ENCODE measurements around the gene UBE2V1. TPM values are rescaled to one million over a fixed set of nuclear protein-coding genes. Genes with fewer than 3 reads are reported as not detected.
A peak's percentile ranks its signal among the peaks of the same experiment; 100 is the strongest.

UBE2V1 gene
- total and polyA plus RNA-seq, 2 of the 13 experiments (the other 11 are each of a cell fraction or from before 2014, with no cell fraction given): 81.3 to 132 TPM

- 0 out of 2 replicates have a peak, but pooled peaks have one; percentile 25 for TF ChIP-seq HNF4A (CRISPR knock-in tag; IDR thresholded peaks at IDR 0.05)
- TF ChIP-seq SP1 (IDR thresholded peaks at IDR 0.05): no peak
- 0 out of 2 replicates have a peak, but pooled peaks have one; percentile 22 for TF ChIP-seq SP1 (CRISPR knock-in tag; IDR thresholded peaks at IDR 0.05)
- TF ChIP-seq ZNF670 (CRISPR knock-in tag; IDR thresholded peaks at IDR 0.05; ENCODE audit: borderline replicate concordance): no peak
- TF ChIP-seq PAWR (CRISPR knock-in tag; IDR thresholded peaks at IDR 0.05; ENCODE audit: borderline replicate concordance): no peak
- no peak for TF ChIP-seq IRX3 (CRISPR knock-in tag; IDR thresholded peaks at IDR 0.05; ENCODE audit: borderline replicate concordance, low read depth)
- 0 out of 2 replicates have a peak, but pooled peaks have one; percentile 38 for TF ChIP-seq TCF7 (IDR thresholded peaks at IDR 0.05; ENCODE audit: low read depth)
- no peak for TF ChIP-seq EED (CRISPR knock-in tag; IDR thresholded peaks at IDR 0.05)
- no peak for TF ChIP-seq ZBTB20 (CRISPR knock-in tag; IDR thresholded peaks at IDR 0.05; ENCODE audit: borderline replicate concordance, low read depth)
- no peak; the same call in 1 of the 2 replicates for TF ChIP-seq ZNF605 (CRISPR knock-in tag; IDR thresholded peaks at IDR 0.05)
- 0 out of 2 replicates have a peak, but pooled peaks have one; percentile 45 for TF ChIP-seq MTERF4 (CRISPR knock-in tag; IDR thresholded peaks at IDR 0.05)
- TF ChIP-seq ZNF280D (CRISPR knock-in tag; IDR thresholded peaks at IDR 0.05): no peak
- TF ChIP-seq RARG (CRISPR knock-in tag; IDR thresholded peaks at IDR 0.05; ENCODE audit: low read depth): no peak
- TF ChIP-seq CENPBD1 (CRISPR knock-in tag; IDR thresholded peaks at IDR 0.05; ENCODE audit: borderline replicate concordance, low read depth): no peak
- TF ChIP-seq MEIS1 (CRISPR knock-in tag; IDR thresholded peaks at IDR 0.05; ENCODE audit: borderline replicate concordance): 0 out of 2 replicates have a peak, but pooled peaks have one; percentile 41
- no peak for TF ChIP-seq ZKSCAN5 (CRISPR knock-in tag; IDR thresholded peaks at IDR 0.05)
- no peak for TF ChIP-seq TEAD2 (CRISPR knock-in tag; IDR thresholded peaks at IDR 0.05)
- TF ChIP-seq JUND (CRISPR knock-in tag; IDR thresholded peaks at IDR 0.05): no peak
- no peak for TF ChIP-seq THRA (CRISPR knock-in tag; IDR thresholded peaks at IDR 0.05; ENCODE audit: borderline replicate concordance)
- peak; percentile 90 for TF ChIP-seq ZNF710 (CRISPR knock-in tag; IDR thresholded peaks at IDR 0.05; ENCODE audit: borderline replicate concordance)
- no peak for TF ChIP-seq GABPA (IDR thresholded peaks at IDR 0.05; ENCODE audit: low read depth, low read length)
- TF ChIP-seq GABPA (CRISPR knock-in tag; IDR thresholded peaks at IDR 0.05; ENCODE audit: low read depth): no peak
These were observed 2.6 kb downstream of the UBE2V1 start (continued) for GRCh38 chr20:50110141-50111047.
